B cell (primary cell): ENCODE data around the gene ANKRD23. TPM values are rescaled to one million over a fixed set of nuclear protein-coding genes. Genes with fewer than 3 reads are reported as not detected.

Experiments used
- ATAC-seq: fragments of 200-7000 bp; cut with Tn5 transposase; one replicate; pipeline ENCODE4 v1.10.0; 2021; ENCODE audit warnings: low read depth, mild to moderate bottlenecking, moderate number of reproducible peaks, moderate library complexity
- CTCF ChIA-PET: fragments of 350-600 bp; sonication (Branson Sonifier 250); formaldehyde crosslinking; loops from one replicate; lab custom pipeline; 2021; ENCODE audit warnings: antibody characterized with exemption, inconsistent platforms; lab: Charles Lee
- POLR2A ChIA-PET: fragments of 350-600 bp; sonication (Branson Sonifier 250); formaldehyde crosslinking; loops from one replicate; lab custom pipeline; 2021; ENCODE audit warnings: antibody characterized with exemption; lab: Charles Lee
- DNase-seq: peaks from one replicate; pipeline ENCODE4 v3.0.0; 2013
- H2AFZ ChIP-seq: 2 replicates; pipeline ENCODE4 v1.6.1; 2012; ENCODE audit warnings: mild to moderate bottlenecking, low read depth, low read length; ENCODE audit not compliant: insufficient read depth, poor library complexity, severe bottlenecking
- H3K27ac ChIP-seq, 2 donors: 1 replicate in 1 of 2; 2 replicates in 1 of 2; pipeline ENCODE4 v1.5.1; 2012 to 2013; ENCODE audit warnings: low read length in 2 of 2, mild to moderate bottlenecking in 2 of 2, moderate library complexity in 1 of 2
- H3K27me3 ChIP-seq, 4 experiments: fragments of 200-600 bp in 1 of 4; sonication (generic) in 1 of 4; replicated peaks in 1 of 4; 1 replicate in 2 of 4; 2 replicates in 2 of 4; pipeline versions ENCODE4 v1.6.1 to v1.7.0; 2013 to 2016; ENCODE audit warnings: low read length in 3 of 4, mild to moderate bottlenecking in 2 of 4, mixed read lengths in 1 of 4, moderate library complexity in 1 of 4; ENCODE audit not compliant: insufficient read depth in 4 of 4, control insufficient read depth in 3 of 4; ENCODE audit errors: control extremely low read depth in 1 of 4
- H3K36me3 ChIP-seq, 2 experiments: replicated peaks in 1 of 2; 1 replicate in 1 of 2; 2 replicates in 1 of 2; pipeline versions ENCODE4 v1.6.1 to v1.7.1; 2013; ENCODE audit warnings: low read length in 1 of 2; ENCODE audit not compliant: insufficient read depth in 2 of 2, control insufficient read depth in 1 of 2; ENCODE audit errors: control extremely low read depth in 1 of 2, extremely low read depth in 1 of 2
- H3K4me1 ChIP-seq, 2 donors: fragments of 200-600 bp in 1 of 2; sonication (generic) in 1 of 2; 1 replicate in 1 of 2; 2 replicates in 1 of 2; pipeline versions ENCODE4 v1.5.1 to v1.6.1; 2013 to 2017; ENCODE audit warnings: low read length in 2 of 2; ENCODE audit not compliant: control insufficient read depth in 2 of 2, insufficient read depth in 2 of 2
- H3K4me2 ChIP-seq: replicated peaks from 2 replicates; pipeline ENCODE3; 2012; ENCODE audit warnings: mild to moderate bottlenecking, low read depth, low read length; ENCODE audit not compliant: poor library complexity, severe bottlenecking
- H3K4me3 ChIP-seq, 5 experiments: fragments of 200-600 bp in 1 of 5; sonication (generic) in 1 of 5; 1 replicate in 3 of 5; 2 replicates in 2 of 5; pipeline versions ENCODE4 v1.5.1 to v1.7.0; 2011 to 2016; ENCODE audit warnings: low read length in 4 of 5, mild to moderate bottlenecking in 4 of 5, low read depth in 2 of 5, control low read depth in 1 of 5, moderate library complexity in 1 of 5; ENCODE audit not compliant: insufficient read depth in 1 of 5; ENCODE audit errors: control extremely low read depth in 1 of 5, extremely low read depth in 1 of 5
- H3K79me2 ChIP-seq: fragments of 200-600 bp; sonication (generic); one replicate; pipeline ENCODE4 v1.6.0; 2016; ENCODE audit warnings: low read length; ENCODE audit not compliant: control insufficient read depth, insufficient read depth
- H3K9ac ChIP-seq: fragments of 200-600 bp; sonication (generic); 2 replicates; pipeline ENCODE4 v1.6.1; 2017; ENCODE audit warnings: mild to moderate bottlenecking, low read length, moderate library complexity
- H3K9me3 ChIP-seq, 3 donors: one replicate each; pipeline versions ENCODE4 v1.6.1 to v1.7.1; 2013; ENCODE audit warnings: low read length in 2 of 3; ENCODE audit not compliant: control insufficient read depth in 2 of 3, insufficient read depth in 1 of 3; ENCODE audit errors: control extremely low read depth in 1 of 3
- H4K20me1 ChIP-seq: 2 replicates; pipeline ENCODE4 v1.6.0; 2012; ENCODE audit warnings: mild to moderate bottlenecking, low read length; ENCODE audit not compliant: insufficient read depth, control insufficient read depth, poor library complexity, severe bottlenecking
- H3K27ac Mint-ChIP-seq: one replicate; pipeline ENCODE4 v1.8.0; 2021; ENCODE audit warnings: mixed read lengths
- H3K27me3 Mint-ChIP-seq: one replicate; pipeline ENCODE4 v1.8.0; 2021; ENCODE audit warnings: mixed read lengths
- H3K4me1 Mint-ChIP-seq: one replicate; pipeline ENCODE4 v1.8.0; 2021; ENCODE audit warnings: mixed read lengths
- H3K4me3 Mint-ChIP-seq: one replicate; pipeline ENCODE4 v1.8.0; 2021; ENCODE audit warnings: mixed read lengths
- H3K9me3 Mint-ChIP-seq: one replicate; pipeline ENCODE4 v1.8.0; 2022; ENCODE audit warnings: mixed read lengths; ENCODE audit not compliant: insufficient read depth
- EZH2 ChIP-seq: IDR thresholded peaks from 2 replicates; pipeline ENCODE4 v1.6.1; 2012; ENCODE audit warnings: borderline replicate concordance, low read depth, mild to moderate bottlenecking, moderate library complexity, low read length; ENCODE audit not compliant: insufficient read depth, poor library complexity, severe bottlenecking
- WGBS: methylation state at CpG from one replicate; pipeline ENCODE4 v1.1.5; 2013; ENCODE audit warnings: missing lambda C conversion rate; ENCODE audit not compliant: insufficient coverage; 5-methylcytosine and 5-hydroxymethylcytosine counted together
- intact Hi-C: fragments of 100-400 bp; cut with micrococcal nuclease; formaldehyde crosslinking; loops from one replicate; pipeline ENCODE4 v1.10.0; 2022
- polyA plus RNA-seq: library from polyadenylated mRNA; depleted of rRNA; stranded (reverse); fragments of >200 nt; gene quantifications from 2 replicates; pipeline ENCODE4 v1.2.3, GENCODE V29; 2012
- total RNA-seq, 2 donors: library from RNA; stranded (reverse); fragments of 120-200 nt in 1 of 2; gene quantifications; 1 replicate in 1 of 2; 2 replicates in 1 of 2; pipeline versions ENCODE4 v1.2.3 to v1.2.4, GENCODE V29; 2013 to 2022
- TF ChIP-seq, protein P1 (sequence below): fragments of 200-600 bp; IDR thresholded peaks from one replicate; pipeline ENCODE4 v1.8.0; 2022; ENCODE audit warnings: antibody characterized with exemption, mild to moderate bottlenecking

The ANKRD23 gene
- total and polyA plus RNA-seq, 2 donors (not counting 1 experiment from before 2014, with no cell fraction given), result 8.8 to 11.3 TPM

GRCh38 chr2:96875498-96876268 lies 31.9 kb upstream of the ANKRD23 start:
- peaks cover 20% of the 10 kb centered on the region for H3K4me1 Mint-ChIP-seq
- Histone ChIP-seq H3K27ac (no peak overlapping the region), H3K9me3 (no peaks in the 10 kb centered on the region), H4K20me1 (no peaks in the 10 kb centered on the region), H2AFZ (no peak overlapping the region), H3K4me2 (no peak overlapping the region), H3K36me3 (no peaks in the 10 kb centered on the region), H3K4me1 (peaks cover 19 to 23% of the 10 kb centered on the region in 2 donors), H3K4me3 (no peak overlapping the region), H3K79me2 (no peaks in the 10 kb centered on the region), H3K27me3 (peaks cover 0 to 12% (median 2%) of the 10 kb centered on the region in 4 experiments), H3K9ac (no peak overlapping the region)
- CTCF ChIA-PET, result interaction anchor here (1.3 kb wide), 1 partner anchor 75 kb away, joined by 5 read pairs; no protein-coding TSS in a partner anchor
- POLR2A ChIA-PET, result no interaction called here
- ATAC-seq (no peak), DNase-seq (no peak)
- no peaks in the 10 kb centered on the region for H3K9me3 Mint-ChIP-seq
- H3K4me3 Mint-ChIP-seq, result peak overlapping the region; percentile 29
- no peak overlapping the region for H3K27ac Mint-ChIP-seq
- 93% methylated on average over 12 of the region's 14 CpGs for WGBS
- H3K27me3 Mint-ChIP-seq, result peaks cover 9% of the 10 kb centered on the region
- TF ChIP-seq, protein P1, sequence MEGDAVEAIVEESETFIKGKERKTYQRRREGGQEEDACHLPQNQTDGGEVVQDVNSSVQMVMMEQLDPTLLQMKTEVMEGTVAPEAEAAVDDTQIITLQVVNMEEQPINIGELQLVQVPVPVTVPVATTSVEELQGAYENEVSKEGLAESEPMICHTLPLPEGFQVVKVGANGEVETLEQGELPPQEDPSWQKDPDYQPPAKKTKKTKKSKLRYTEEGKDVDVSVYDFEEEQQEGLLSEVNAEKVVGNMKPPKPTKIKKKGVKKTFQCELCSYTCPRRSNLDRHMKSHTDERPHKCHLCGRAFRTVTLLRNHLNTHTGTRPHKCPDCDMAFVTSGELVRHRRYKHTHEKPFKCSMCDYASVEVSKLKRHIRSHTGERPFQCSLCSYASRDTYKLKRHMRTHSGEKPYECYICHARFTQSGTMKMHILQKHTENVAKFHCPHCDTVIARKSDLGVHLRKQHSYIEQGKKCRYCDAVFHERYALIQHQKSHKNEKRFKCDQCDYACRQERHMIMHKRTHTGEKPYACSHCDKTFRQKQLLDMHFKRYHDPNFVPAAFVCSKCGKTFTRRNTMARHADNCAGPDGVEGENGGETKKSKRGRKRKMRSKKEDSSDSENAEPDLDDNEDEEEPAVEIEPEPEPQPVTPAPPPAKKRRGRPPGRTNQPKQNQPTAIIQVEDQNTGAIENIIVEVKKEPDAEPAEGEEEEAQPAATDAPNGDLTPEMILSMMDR, result no peak
- TF ChIP-seq EZH2, result no peak
- intact Hi-C loops, result no loop called here
